Forelimb muscle (tissue), 1 donor: ENCODE measurements around the gene XXYLT1. TPM values are rescaled to one million over a fixed set of nuclear protein-coding genes. Genes with fewer than 3 reads are reported as not detected.

ENCODE experiments used
- DNase-seq: peaks from one replicate; pipeline ENCODE4 v3.0.0-alpha.2; 2013; ENCODE audit warnings: low read depth
- polyA plus RNA-seq: library from polyadenylated mRNA; unstranded; fragments of 120-200 nt; gene quantifications from one replicate; pipeline ENCODE4 v1.2.1, GENCODE V29; 2013; ENCODE audit not compliant: insufficient read length

The XXYLT1 gene
- polyA plus RNA-seq, 1 donor = 21.3 TPM

DNA sequence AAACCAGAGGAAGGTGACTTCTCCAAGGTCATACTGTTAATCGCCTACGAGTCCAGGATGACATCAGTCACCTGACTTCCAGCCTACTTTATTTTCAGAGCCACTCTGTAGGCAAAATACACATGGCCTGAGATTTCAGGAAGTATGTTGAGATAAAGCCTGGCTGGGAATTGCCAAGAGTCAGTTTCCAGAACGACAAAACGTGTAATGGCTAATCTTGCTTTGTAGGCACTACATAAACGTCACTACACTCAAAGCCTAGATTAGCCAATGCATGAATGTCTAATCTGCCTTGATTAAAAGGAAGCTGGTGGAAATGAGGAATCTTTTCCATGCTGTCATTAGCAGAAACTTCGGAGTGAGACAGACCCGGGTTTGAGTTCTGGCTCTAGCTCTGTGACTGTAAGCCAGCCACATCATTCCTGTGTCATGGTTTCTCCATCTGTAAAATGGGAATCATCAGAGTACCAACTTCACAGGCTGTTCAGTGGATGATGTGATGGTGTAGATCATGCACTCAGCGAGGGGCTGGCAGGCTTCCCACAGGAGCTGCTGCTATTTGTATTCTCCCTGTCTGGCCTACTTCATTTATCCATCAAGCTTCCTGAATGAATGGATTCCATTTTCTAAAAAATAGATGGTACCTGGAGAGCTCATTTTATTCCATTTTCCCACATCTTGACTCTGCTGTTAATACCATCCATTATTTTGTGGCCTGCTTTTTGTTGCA, 241.9 kb downstream of the XXYLT1 start:
- DNase-seq = no peak

DNA sequence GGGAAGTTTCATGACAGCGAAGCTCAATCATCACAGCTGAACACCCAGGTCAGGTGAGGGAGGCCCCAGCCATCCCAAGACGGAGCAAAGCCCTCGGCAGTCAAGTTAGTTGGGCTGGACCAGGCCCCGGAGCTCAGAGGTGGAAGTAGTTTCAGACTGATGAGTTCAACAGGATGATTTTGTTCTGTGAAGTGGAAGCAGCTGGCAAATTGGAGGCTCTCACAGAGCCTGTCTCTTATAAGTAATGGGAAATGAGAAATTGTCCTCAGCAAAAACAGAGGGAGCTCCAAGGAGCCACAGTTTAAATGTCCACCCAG, 245.1 kb downstream of the XXYLT1 start:
- DNase-seq = no peak

DNA sequence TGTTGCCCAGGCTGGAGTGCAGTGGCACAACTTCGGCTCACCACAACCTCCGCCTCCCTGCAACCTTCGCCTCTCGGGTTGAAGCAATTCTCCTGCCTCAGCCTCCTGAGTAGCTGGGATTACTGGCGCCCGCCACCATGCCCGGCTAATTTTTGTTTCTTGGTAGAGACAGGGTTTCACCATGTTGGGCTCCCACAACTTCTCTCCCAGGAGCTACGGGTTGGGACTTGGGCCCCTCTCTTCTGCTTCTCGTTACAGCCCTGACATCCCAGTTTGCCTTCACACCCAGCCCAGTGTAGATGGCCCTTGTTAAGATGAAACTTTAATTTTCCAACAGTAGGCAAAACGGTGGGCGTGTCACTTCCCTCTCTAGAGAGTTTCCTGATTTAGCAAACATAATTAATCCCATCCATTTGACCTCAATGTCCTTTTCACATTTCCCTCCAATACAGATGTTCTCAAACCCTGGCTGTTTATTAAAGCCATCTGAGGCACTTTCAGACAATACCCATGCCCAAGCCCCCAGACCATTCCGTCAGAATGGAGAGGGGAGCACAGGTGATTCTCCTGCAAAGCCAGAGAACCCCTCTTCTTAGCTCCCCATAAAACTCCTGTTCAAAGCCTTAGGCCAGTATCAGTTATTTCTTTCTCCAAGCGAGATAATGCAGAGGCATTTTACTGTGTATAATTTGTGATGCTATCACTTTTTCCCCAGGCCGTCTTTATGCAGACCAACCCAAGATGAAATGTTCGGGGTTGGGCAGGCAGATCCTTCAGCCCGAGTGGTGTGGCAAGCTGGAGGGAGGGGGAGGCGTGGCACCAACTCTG, 245.7 kb downstream of the XXYLT1 start:
- DNase-seq = no peak

DNA sequence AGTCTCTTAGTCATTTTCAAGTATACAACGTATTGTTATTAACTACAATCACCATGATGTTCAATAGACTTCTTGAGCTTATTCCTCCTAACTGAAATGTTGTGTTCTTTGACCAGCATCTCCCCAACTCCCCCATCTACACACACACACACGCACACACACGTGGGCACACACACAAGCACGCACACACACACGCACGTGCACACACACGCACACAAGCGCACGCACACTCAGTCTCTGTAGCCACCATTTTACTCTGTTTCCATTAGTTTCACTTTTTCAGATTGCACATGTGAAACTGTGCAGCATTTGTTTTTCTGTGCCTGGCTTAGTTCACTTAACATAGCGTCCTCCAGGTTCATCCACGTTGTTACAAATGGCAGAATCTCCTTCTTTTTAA, 247.0 kb downstream of the XXYLT1 start:
- DNase-seq = no peak

DNA sequence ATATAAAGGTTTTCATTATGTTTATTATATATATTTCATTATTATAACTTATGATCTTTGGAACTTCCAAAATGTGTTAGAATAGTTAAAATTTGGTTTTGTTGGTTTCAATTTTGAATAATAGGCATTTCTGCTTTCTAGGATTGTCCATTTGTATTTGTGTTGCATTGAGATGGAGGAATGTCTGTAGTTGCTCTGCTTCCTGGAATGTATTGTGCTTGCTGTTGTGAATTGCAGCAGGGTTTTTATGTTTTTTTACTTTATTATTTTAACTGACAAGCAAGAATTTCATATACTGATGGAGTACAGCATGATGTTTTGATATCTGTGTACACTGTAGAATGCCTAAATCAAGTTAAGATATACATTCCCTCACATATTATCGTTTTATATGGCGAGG, 247.4 kb downstream of the XXYLT1 start:
- no peak for DNase-seq

DNA sequence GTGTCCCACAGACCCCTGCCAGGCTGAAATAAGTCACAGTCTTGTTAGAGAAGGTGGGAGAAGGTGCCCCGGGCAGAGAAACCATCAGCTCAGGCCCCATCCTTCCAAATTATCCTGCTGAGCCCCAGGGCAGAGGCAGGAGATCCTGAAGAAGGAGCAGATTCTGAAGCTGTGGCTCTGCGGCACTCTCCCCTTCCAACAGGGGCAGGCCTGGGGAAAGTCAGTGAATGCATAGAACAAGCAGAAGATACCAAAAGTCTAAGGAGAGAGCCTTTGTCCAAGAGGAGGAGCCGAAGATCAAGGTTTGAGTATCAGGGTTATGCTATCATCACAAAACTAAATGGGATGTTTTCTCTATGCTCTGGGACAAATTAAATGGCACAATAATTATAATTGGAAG, 249.3 kb downstream of the XXYLT1 start:
- DNase-seq = no peak

DNA sequence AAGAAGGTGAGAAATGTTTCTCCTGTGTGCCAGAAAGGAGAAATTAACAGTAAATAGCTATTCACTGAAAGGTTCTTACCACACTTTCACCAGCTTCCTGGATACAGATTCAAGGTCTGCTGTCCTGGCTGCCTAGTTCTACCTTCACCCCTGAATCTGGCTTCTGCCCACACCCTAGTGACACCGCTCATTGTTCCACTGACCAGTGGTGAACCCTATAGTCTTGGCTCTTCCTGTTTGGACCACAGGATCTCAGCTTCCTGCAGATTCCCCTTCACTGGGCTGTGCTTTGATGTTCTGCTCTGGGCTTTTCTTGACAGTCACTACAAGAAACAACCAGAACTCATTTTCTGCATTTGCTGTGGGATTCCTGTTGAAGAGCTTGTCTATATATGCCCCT, 250.0 kb downstream of the XXYLT1 start:
- DNase-seq = no peak

DNA sequence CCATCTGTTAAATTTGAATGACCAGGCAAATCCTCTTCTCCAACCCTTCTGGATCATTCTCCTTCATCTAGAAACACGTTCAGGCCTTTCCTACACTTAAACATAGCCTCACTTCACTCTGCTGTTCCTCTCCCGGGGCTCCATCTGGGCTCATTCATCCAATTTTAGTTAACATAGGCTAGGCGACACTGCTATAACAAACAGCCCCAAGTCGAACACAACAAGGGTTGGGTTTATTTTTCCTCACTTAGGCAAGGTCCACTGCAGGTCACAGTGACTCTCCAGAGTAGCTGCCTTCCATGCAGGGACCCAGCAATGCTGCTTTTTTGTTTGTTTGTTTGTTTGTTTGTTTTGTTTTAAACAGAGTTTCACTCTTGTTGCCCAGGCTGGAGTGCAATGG, 250.8 kb downstream of the XXYLT1 start:
- no peak for DNase-seq

DNA sequence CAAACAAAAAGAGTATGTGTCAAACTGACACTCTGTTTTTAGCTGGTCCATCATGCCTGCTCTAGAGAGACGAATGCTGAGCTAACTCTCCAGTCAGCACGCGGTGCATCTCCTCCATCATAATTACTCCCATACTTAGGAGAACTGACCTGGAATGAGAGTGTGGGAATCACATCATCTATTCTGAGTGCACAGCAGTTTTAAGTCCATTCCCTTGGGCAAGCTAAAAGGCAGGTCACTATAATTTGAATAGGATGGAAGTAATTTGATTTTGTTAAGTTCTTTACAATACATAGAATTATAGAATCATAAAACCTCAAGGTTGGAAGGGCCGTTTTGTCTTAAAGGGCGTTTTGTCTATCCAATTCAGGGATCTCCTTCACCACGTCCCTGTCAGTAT, 251.6 kb downstream of the XXYLT1 start:
- DNase-seq = no peak

Other genes with a start within 250 kb of the XXYLT1 start
- 17.8 TPM for gene ACAP2, start 171.9 kb upstream of the XXYLT1 start, polyA plus RNA-seq